Activated B cell treated with CpG ODN at 0.5 μM for 24 hours (primary cell): ENCODE measurements around the gene OR56B1. TPM values are rescaled to one million over a fixed set of nuclear protein-coding genes. Genes with fewer than 3 reads are reported as not detected.
A peak's percentile ranks its signal among the peaks of the same experiment; 100 is the strongest.

Source experiments
- ATAC-seq: fragments of 200-7000 bp; cut with Tn5 transposase; one replicate; pipeline ENCODE4 v1.10.0; 2021; ENCODE audit warnings: low read depth, mild to moderate bottlenecking, moderate library complexity
- CTCF ChIA-PET: fragments of 350-600 bp; sonication (Branson Sonifier 250); formaldehyde crosslinking; loops from one replicate; lab custom pipeline; 2021; ENCODE audit warnings: antibody characterized with exemption; lab: Charles Lee
- POLR2A ChIA-PET: fragments of 350-600 bp; sonication (Branson Sonifier 250); formaldehyde crosslinking; loops from one replicate; lab custom pipeline; 2021; ENCODE audit warnings: antibody characterized with exemption; lab: Charles Lee
- DNase-seq: peaks from one replicate; pipeline ENCODE4 v3.0.0; 2022
- H3K27ac Mint-ChIP-seq: one replicate; pipeline ENCODE4 v1.8.0; 2020; ENCODE audit warnings: mixed read lengths
- H3K27me3 Mint-ChIP-seq: one replicate; pipeline ENCODE4 v1.8.0; 2021; ENCODE audit warnings: mixed read lengths
- H3K36me3 Mint-ChIP-seq: one replicate; pipeline ENCODE4 v1.8.0; 2021; ENCODE audit warnings: low read depth, mixed read lengths
- H3K4me1 Mint-ChIP-seq: one replicate; pipeline ENCODE4 v1.8.0; 2021; ENCODE audit warnings: mixed read lengths
- H3K4me3 Mint-ChIP-seq: one replicate; pipeline ENCODE4 v1.8.0; 2020; ENCODE audit warnings: mild to moderate bottlenecking, mixed read lengths
- H3K9me3 Mint-ChIP-seq: one replicate; pipeline ENCODE4 v1.8.0; 2020; ENCODE audit warnings: mixed read lengths
- CTCF ChIP-seq: fragments of 200-600 bp; IDR thresholded peaks from one replicate; pipeline ENCODE4 v1.8.0; 2022; ENCODE audit warnings: antibody characterized with exemption, mild to moderate bottlenecking
- intact Hi-C: fragments of 100-400 bp; cut with micrococcal nuclease; formaldehyde crosslinking; loops from one replicate; pipeline ENCODE4 v1.15.1; 2024
- total RNA-seq: library from RNA; stranded (reverse); gene quantifications from 2 replicates; pipeline ENCODE4 v1.2.3, GENCODE V29; 2022

OR56B1 gene, protein sequence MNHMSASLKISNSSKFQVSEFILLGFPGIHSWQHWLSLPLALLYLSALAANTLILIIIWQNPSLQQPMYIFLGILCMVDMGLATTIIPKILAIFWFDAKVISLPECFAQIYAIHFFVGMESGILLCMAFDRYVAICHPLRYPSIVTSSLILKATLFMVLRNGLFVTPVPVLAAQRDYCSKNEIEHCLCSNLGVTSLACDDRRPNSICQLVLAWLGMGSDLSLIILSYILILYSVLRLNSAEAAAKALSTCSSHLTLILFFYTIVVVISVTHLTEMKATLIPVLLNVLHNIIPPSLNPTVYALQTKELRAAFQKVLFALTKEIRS
- 0.64 and 0.84 TPM in 2 replicates for total RNA-seq

DNA sequence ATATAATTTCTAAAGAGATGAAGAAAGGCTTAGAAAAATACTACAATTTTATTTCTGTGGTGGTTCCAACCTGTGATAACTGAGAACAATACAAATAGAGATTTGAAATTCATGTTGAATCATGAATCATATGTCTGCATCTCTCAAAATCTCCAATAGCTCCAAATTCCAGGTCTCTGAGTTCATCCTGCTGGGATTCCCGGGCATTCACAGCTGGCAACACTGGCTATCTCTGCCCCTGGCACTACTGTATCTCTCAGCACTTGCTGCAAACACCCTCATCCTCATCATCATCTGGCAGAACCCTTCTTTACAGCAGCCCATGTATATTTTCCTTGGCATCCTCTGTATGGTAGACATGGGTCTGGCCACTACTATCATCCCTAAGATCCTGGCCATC lies at the start of gene OR56B1:
Gene OR56B1 (plus strand): TSS at position 53 of the 400 bp plus-strand sequence. CDS start 69 bp downstream, at position 122.
- no peak for DNase-seq
- TF ChIP-seq CTCF: no peak
- ATAC-seq: no peak
- Mint-ChIP-seq H3K9me3 (peaks cover 7% of the 10 kb centered on the region), H3K4me1 (no peaks in the 10 kb centered on the region), H3K27me3 (peaks cover 5% of the 10 kb centered on the region), H3K27ac (no peak within 1 kb of the TSS), H3K36me3 (peaks cover 24% of the 10 kb centered on the region), H3K4me3 (no peak within 1 kb of the TSS)
- intact Hi-C loops: no loop called here
- CTCF ChIA-PET: no interaction called here
- POLR2A ChIA-PET: no interaction called here

DNA sequence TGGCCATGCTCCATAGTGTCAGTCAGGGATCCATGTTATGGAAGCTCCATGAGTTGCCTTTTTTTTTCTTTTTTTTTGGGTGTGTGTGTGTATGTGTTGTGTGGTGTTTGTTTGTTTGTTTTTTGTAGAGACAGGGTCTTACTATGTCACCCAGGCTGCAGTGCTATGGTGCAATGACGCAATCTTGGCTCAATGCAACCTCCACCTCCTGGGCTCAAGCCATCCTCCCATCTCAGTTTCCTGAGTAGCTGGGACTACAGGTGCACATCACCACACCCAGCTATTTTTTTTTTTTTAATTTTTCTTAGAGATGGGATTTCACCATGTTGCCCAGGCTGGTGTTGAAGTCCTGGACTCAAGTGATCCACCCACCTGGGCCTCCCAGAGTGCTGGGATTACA lies 47.8 kb upstream of the OR56B1 start:
- ATAC-seq: no peak
- ChIA-PET CTCF (no interaction called here), POLR2A (interaction anchor here (0.5 to 4.7 kb wide), 4 partner anchors 12 to 100 kb away, joined by 3 to 60 read pairs (median 14); partner anchors contain the start of gene TRIM34)
- Mint-ChIP-seq H3K4me1 (peaks cover 62% of the 10 kb centered on the region), H3K27me3 (no peaks in the 10 kb centered on the region), H3K36me3 (peaks cover 39% of the 10 kb centered on the region), H3K27ac (peak overlapping the region; percentile 76), H3K9me3 (no peaks in the 10 kb centered on the region), H3K4me3 (no peak overlapping the region)
- intact Hi-C loops: loop anchor here (5.0 kb wide), 1 partner anchor 924 kb away; the partner anchor contains the start of gene TAF10
- no peak for TF ChIP-seq CTCF
- no peak for DNase-seq

DNA sequence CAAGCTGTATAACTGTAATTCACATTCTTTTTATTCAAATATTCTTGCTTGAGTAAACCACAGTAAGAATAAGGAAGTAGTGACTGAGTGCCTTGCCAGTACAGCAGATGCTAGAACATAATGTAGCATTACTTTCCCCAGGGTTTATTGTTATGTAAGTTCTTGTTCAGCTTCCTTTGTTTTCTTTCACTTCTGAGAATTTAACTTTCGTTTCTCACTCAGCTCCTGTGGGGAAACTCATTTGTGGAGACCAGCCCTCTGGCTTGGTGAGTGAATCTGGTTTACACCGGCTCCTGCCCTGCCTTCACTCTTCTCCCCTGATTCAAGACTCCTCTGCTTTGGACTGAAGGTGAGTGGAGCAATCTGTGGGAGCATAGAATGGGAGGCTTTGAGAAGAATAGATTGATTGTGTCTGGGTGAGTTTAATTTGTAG lies 46.7 kb upstream of the OR56B1 start, which contains the start of gene TRIM22:
Gene TRIM22 (plus strand): TSS at position 240 of the 433 bp plus-strand sequence. CDS start 6,443 bp downstream, outside the sequence.
- intact Hi-C loops: loop anchor here (1.0 to 5.0 kb wide), 3 partner anchors 11 to 923 kb away; partner anchors contain the start of gene TAF10
- Mint-ChIP-seq H3K27me3 (no peaks in the 10 kb centered on the region), H3K27ac (peak within 1 kb of the TSS; percentile 94), H3K4me3 (peak within 1 kb of the TSS; percentile 96), H3K4me1 (peaks cover 61% of the 10 kb centered on the region), H3K9me3 (no peaks in the 10 kb centered on the region), H3K36me3 (peaks cover 43% of the 10 kb centered on the region)
- no peak for DNase-seq
- ChIA-PET CTCF (interaction anchor here (1.0 to 1.3 kb wide), 5 partner anchors 12 to 65 kb away, joined by 3 to 4 read pairs (median 3); partner anchors contain the start of gene TRIM34), POLR2A (interaction anchor here (0.6 to 4.7 kb wide), 13 partner anchors 8 to 923 kb away, joined by 3 to 60 read pairs (median 5); partner anchors contain the start of genes ARFIP2, OR52N2, SMPD1 and TAF10)
- TF ChIP-seq CTCF: no peak
- ATAC-seq: peak; percentile 73

GRCh38 chr11:5690216-5690615 lies 46.0 kb upstream of the OR56B1 start:
- Mint-ChIP-seq H3K4me3 (peak overlapping the region; percentile 96), H3K9me3 (no peaks in the 10 kb centered on the region), H3K27me3 (no peaks in the 10 kb centered on the region), H3K36me3 (peaks cover 45% of the 10 kb centered on the region), H3K4me1 (peaks cover 62% of the 10 kb centered on the region), H3K27ac (peak overlapping the region; percentile 94)
- DNase-seq: no peak
- TF ChIP-seq CTCF: no peak
- ATAC-seq: no peak
- POLR2A ChIA-PET: interaction anchor here (0.6 to 4.7 kb wide), 13 partner anchors 11 to 1947 kb away, joined by 3 to 60 read pairs (median 5); partner anchors contain the start of genes ARFIP2, OR52N2, SMPD1 and TIMM10B
- intact Hi-C loops: loop anchor here (10.0 kb wide), 1 partner anchor 1085 kb away; the partner anchor contains the start of gene TRIM68
- CTCF ChIA-PET: interaction anchor here (1.0 to 1.3 kb wide), 6 partner anchors 10 to 65 kb away, joined by 3 to 4 read pairs (median 3); partner anchors contain the start of gene TRIM34
